ENCODE data around the gene MRPS7. TPM values are rescaled to one million over a fixed set of nuclear protein-coding genes. Genes with fewer than 3 reads are reported as not detected.
A peak's percentile ranks its signal among the peaks of the same experiment; 100 is the strongest.

Gene MRPS7
- total and polyA plus RNA-seq, 8 donors = 11.3 to 34.0 (median 20.0) TPM

- H3K36me3 ChIP-seq = peaks cover 3 to 20% (median 4%) of the 10 kb centered on the region in 3 donors
- H3K4me1 ChIP-seq = peaks cover 8 to 17% (median 10%) of the 10 kb centered on the region in 3 donors
- intact Hi-C loops (cut with DNase I) = no loop called here
- H3K27me3 ChIP-seq = no peaks in the 10 kb centered on the region
- 0 to 1% methylated on average over 23 of the region's 23 CpGs for WGBS, 2 donors
- H3K9me3 ChIP-seq = no peaks in the 10 kb centered on the region
- ATAC-seq = peak in 3 of 4 donors; percentile 5 to 13 (median 10)
- no peak for DNase-seq
- no peak for TF ChIP-seq CTCF (IDR thresholded peaks at IDR 0.05)
- H3K27ac ChIP-seq = peak overlapping the region; percentile 96 to 99 (median 98)
- H3K4me3 ChIP-seq = peak overlapping the region; percentile 98 to 100 (median 100)
- no peak for FAIRE-seq
Measured at GRCh38 chr17:75262112-75262606, 480 bp downstream of the MRPS7 start.

GRCh38 chr17:75263055-75263454 is 1.4 kb downstream of the MRPS7 start:
- TF ChIP-seq CTCF (IDR thresholded peaks at IDR 0.05) = no peak
- Histone ChIP-seq H3K27ac (no peak overlapping the region), H3K27me3 (no peaks in the 10 kb centered on the region), H3K9me3 (no peaks in the 10 kb centered on the region), H3K36me3 (peaks cover 3 to 20% (median 4%) of the 10 kb centered on the region in 3 donors), H3K4me3 (no peak overlapping the region), H3K4me1 (peaks cover 8 to 17% (median 10%) of the 10 kb centered on the region in 3 donors)
- 91 to 100% methylated on average over 4 of the region's 4 CpGs for WGBS, 2 donors
- intact Hi-C loops (cut with DNase I) = no loop called here
- FAIRE-seq (no peak), ATAC-seq (no peak), DNase-seq (no peak)

- FAIRE-seq (no peak), DNase-seq (no peak), ATAC-seq (no peak)
- Histone ChIP-seq H3K4me3 (no peak overlapping the region), H3K4me1 (peaks cover 4 to 15% (median 4%) of the 10 kb centered on the region in 3 donors), H3K27ac (no peak overlapping the region), H3K9me3 (no peaks in the 10 kb centered on the region), H3K27me3 (no peaks in the 10 kb centered on the region), H3K36me3 (peaks cover 3 to 20% (median 4%) of the 10 kb centered on the region in 3 donors)
- TF ChIP-seq CTCF (IDR thresholded peaks at IDR 0.05) = no peak
- intact Hi-C loops (cut with DNase I) = no loop called here
- 86 to 92% methylated on average over 17 of the region's 17 CpGs for WGBS, 2 donors
Measured at GRCh38 chr17:75265614-75266315, 4.1 kb downstream of the MRPS7 start.

GRCh38 chr17:75266316-75267152 is 4.9 kb downstream of the MRPS7 start:
- intact Hi-C loops (cut with DNase I) = no loop called here

More at GRCh38 chr17:75266316-75267152, 4.9 kb downstream of the MRPS7 start:
- H3K4me1 ChIP-seq = peaks cover 4 to 15% (median 4%) of the 10 kb centered on the region in 3 donors
- DNase-seq (no peak), ATAC-seq (no peak), FAIRE-seq (no peak)
- no peaks in the 10 kb centered on the region for H3K9me3 ChIP-seq
- peaks cover 3 to 20% (median 4%) of the 10 kb centered on the region in 3 donors for H3K36me3 ChIP-seq
- no peak for TF ChIP-seq CTCF (IDR thresholded peaks at IDR 0.05)
- no peak overlapping the region for H3K27ac ChIP-seq
- 80 to 83% methylated on average over 13 of the region's 13 CpGs for WGBS, 2 donors
- no peak overlapping the region for H3K4me3 ChIP-seq
- no peaks in the 10 kb centered on the region for H3K27me3 ChIP-seq
